ENCODE results near the gene CCDC89.

Gene CCDC89

DNA sequence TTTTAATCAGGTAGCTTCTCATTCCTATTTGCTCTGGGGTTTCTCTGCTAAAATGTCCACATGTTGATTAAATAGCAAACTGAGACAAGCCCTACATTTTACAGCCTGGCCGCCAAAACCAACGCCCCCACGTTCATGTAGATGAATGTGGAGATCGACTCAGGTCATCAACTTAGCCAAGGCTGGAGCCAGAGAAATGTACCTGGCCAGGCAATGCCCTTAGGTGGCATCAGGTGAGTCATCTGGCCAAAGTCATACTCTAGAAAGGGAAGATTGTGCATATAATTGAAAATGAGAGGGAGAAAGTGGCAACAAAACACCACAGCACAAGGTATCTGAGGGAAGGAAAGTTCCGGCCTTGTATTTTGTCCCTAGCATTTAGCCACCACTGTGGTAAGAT, 37.1 kb upstream of the CCDC89 start:
- Histone ChIP-seq H3K4me2 (ENCODE audit: low read length) (no peak overlapping the region), H3K23ac (ENCODE audit: low read length) (no peak overlapping the region), H3K79me1 (ENCODE audit: low read length) (no peaks in the 10 kb centered on the region), H3K4me3 (ENCODE audit: low read length) (no peak overlapping the region), H3K79me2 (ENCODE audit: control insufficient read depth, insufficient read depth, low read length) (no peaks in the 10 kb centered on the region), H2BK120ac (ENCODE audit: low read depth, low read length) (no peak overlapping the region), H3K56ac (ENCODE audit: low read length) (no peak overlapping the region), H2BK5ac (ENCODE audit: low read length) (no peak overlapping the region), H3K4ac (ENCODE audit: low read depth, low read length) (no peak overlapping the region), H3K27me3 (ENCODE audit: insufficient read depth, low read length, poor library complexity) (no peaks in the 10 kb centered on the region), H3K4me1 (ENCODE audit: control insufficient read depth, low read depth, low read length) (no peaks in the 10 kb centered on the region), H4K5ac (ENCODE audit: low read length) (no peak overlapping the region), H3K27ac (ENCODE audit: low read depth, low read length) (no peak overlapping the region), H4K8ac (ENCODE audit: low read depth, low read length) (no peak overlapping the region), H3K18ac (ENCODE audit: low read length) (no peak overlapping the region), H2BK15ac (replicated peaks; ENCODE audit: low read depth) (no peak overlapping the region), H3K9ac (ENCODE audit: low read length) (no peak overlapping the region), H2AK5ac (ENCODE audit: low read length) (no peak overlapping the region), H3K36me3 (ENCODE audit: control insufficient read depth, insufficient read depth, low read length) (no peaks in the 10 kb centered on the region)
- no CpG with 5 or more reads among the region's 5 CpGs for WGBS (ENCODE audit: extremely low coverage, insufficient coverage, low lambda C conversion rate)
- DNase-seq, result no peak

DNA sequence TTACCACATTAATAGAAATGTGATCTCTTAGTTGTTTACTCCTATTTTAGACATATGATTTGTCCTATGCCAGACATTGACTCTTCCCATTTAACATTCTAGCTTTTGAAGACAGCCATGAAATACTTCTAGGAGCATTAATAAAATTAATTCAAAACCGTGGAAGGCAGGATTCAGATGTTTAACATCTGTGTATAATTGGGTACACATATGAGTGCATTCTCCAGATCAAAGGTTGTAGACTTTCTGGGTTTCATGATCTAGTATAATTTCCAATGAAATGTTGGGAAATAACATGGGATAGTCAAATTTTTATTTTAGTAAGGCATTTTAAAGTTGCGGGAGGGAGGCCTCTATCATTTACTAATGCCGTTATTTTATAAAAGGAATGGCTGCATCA, 35.2 kb upstream of the CCDC89 start:
- no peak overlapping the region for H2BK5ac ChIP-seq (ENCODE audit: low read length)
- no CpG with 5 or more reads among the region's 3 CpGs for WGBS (ENCODE audit: extremely low coverage, insufficient coverage, low lambda C conversion rate)

DNA sequence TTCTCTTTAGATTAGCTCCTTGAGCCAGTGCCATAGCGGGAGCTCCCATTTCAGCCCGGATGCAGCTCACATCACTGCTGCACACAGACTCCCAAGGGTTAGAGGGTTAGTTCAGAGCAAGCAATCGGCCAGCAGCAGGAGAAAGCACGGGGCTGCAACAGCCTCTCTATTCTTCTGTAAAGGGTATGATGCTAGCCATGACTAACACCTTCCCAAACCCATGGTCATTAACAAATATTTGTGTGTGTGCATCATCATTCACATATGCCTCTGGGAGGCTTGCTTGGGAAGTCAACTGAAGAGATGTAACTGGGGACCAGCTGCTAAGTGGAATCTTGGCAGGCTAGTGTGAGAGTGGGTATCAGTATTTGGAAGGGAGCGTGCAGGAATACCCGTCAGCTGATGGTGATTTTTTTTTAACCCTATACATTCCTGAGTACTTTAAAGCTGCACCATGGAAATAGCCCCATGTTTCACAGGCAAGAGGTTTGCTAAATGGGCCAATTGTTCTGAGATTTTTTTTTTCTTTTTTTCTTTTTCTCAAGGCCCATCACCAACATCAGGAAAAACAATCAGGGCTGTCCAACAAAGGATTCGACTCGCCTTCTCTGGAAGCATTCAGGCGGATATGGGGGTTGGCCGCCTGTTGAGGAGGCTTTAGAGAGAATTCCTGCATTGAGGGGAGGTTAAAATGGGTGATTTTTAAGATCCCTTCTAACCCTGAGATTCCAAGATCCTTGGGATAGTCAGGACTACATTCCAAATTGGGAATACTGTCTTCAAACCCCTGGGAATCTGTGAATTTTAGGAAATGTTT, 33.2 kb upstream of the CCDC89 start:
- H3K23ac ChIP-seq (ENCODE audit: low read length), result no peak overlapping the region
- H2BK15ac ChIP-seq (replicated peaks; ENCODE audit: low read depth), result no peak overlapping the region
- no peak overlapping the region for H3K4me3 ChIP-seq (ENCODE audit: low read length)
- H3K4ac ChIP-seq (ENCODE audit: low read depth, low read length), result peak overlapping the region; percentile 25
- H3K4me2 ChIP-seq (ENCODE audit: low read length), result no peak overlapping the region
- H2BK120ac ChIP-seq (ENCODE audit: low read depth, low read length), result no peak overlapping the region
- no CpG with 5 or more reads among the region's 10 CpGs for WGBS (ENCODE audit: extremely low coverage, insufficient coverage, low lambda C conversion rate)
- H2AK5ac ChIP-seq (ENCODE audit: low read length), result no peak overlapping the region
- no peaks in the 10 kb centered on the region for H3K27me3 ChIP-seq (ENCODE audit: insufficient read depth, low read length, poor library complexity)
- H4K5ac ChIP-seq (ENCODE audit: low read length), result no peak overlapping the region
- peak overlapping the region; percentile 43 for H3K18ac ChIP-seq (ENCODE audit: low read length)
- H3K9ac ChIP-seq (ENCODE audit: low read length), result no peak overlapping the region
- H3K36me3 ChIP-seq (ENCODE audit: control insufficient read depth, insufficient read depth, low read length), result no peaks in the 10 kb centered on the region
- H3K79me1 ChIP-seq (ENCODE audit: low read length), result no peaks in the 10 kb centered on the region
- no peaks in the 10 kb centered on the region for H3K4me1 ChIP-seq (ENCODE audit: control insufficient read depth, low read depth, low read length)
- H2BK5ac ChIP-seq (ENCODE audit: low read length), result no peak overlapping the region
- H3K79me2 ChIP-seq (ENCODE audit: control insufficient read depth, insufficient read depth, low read length), result no peaks in the 10 kb centered on the region
- peak overlapping the region; percentile 40 for H3K27ac ChIP-seq (ENCODE audit: low read depth, low read length)
- no peak overlapping the region for H4K8ac ChIP-seq (ENCODE audit: low read depth, low read length)
- H3K56ac ChIP-seq (ENCODE audit: low read length), result peak overlapping the region; percentile 50
- peak; percentile 97 for DNase-seq

More for the DNA sequence above, 35.2 kb upstream of the CCDC89 start:
- no peaks in the 10 kb centered on the region for H3K27me3 ChIP-seq (ENCODE audit: insufficient read depth, low read length, poor library complexity)
- H3K23ac ChIP-seq (ENCODE audit: low read length), result no peak overlapping the region
- H2BK15ac ChIP-seq (replicated peaks; ENCODE audit: low read depth), result no peak overlapping the region
- no peak overlapping the region for H3K4me3 ChIP-seq (ENCODE audit: low read length)
- H3K4ac ChIP-seq (ENCODE audit: low read depth, low read length), result no peak overlapping the region
- H3K79me2 ChIP-seq (ENCODE audit: control insufficient read depth, insufficient read depth, low read length), result no peaks in the 10 kb centered on the region
- no peaks in the 10 kb centered on the region for H3K36me3 ChIP-seq (ENCODE audit: control insufficient read depth, insufficient read depth, low read length)
- no peak for DNase-seq
- H3K18ac ChIP-seq (ENCODE audit: low read length), result no peak overlapping the region
- no peak overlapping the region for H2BK120ac ChIP-seq (ENCODE audit: low read depth, low read length)
- no peak overlapping the region for H3K4me2 ChIP-seq (ENCODE audit: low read length)
- no peak overlapping the region for H2AK5ac ChIP-seq (ENCODE audit: low read length)
- H3K56ac ChIP-seq (ENCODE audit: low read length), result no peak overlapping the region
- no peaks in the 10 kb centered on the region for H3K79me1 ChIP-seq (ENCODE audit: low read length)
- H4K5ac ChIP-seq (ENCODE audit: low read length), result no peak overlapping the region
- no peak overlapping the region for H3K27ac ChIP-seq (ENCODE audit: low read depth, low read length)
- no peak overlapping the region for H3K9ac ChIP-seq (ENCODE audit: low read length)
- H3K4me1 ChIP-seq (ENCODE audit: control insufficient read depth, low read depth, low read length), result no peaks in the 10 kb centered on the region
- H4K8ac ChIP-seq (ENCODE audit: low read depth, low read length), result no peak overlapping the region

DNA sequence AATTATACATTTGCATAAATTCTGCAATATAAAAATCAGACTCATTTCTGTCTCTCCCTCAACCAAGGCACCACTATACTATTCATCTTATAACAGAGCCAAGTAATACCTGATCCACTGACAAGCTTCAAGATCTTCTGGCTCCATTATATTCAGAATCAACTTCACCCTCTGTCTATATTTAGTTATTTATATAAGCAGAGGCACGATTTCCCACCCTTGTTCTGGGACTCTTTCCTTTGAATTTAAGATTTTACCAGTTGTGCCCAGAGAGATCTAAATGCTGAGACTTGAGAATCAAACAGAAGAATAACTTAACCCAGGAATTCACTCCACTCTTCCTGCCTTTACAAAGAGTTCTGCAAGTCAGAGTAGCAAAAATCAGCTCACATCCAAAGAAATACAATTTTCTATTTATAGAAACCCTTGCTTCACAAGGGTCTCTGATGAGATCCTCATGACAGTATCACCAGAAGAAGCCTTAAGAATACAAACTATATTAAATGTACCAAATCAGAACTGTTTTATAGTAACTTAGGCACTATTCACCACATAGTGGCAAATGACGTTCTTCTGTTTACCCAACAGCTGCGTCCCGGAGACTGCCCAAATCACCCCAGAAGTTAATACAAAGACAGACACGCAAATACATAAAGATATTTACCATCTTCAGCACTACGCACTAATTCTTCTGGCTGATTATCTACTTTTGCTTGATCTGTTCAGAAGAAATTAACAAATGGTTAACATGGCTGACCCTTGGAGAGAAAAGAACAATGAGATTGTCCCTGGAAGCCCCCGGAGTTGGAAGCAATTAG, 32.3 kb upstream of the CCDC89 start:
- no peak overlapping the region for H3K4me2 ChIP-seq (ENCODE audit: low read length)
- no peaks in the 10 kb centered on the region for H3K79me2 ChIP-seq (ENCODE audit: control insufficient read depth, insufficient read depth, low read length)
- no peak overlapping the region for H2BK120ac ChIP-seq (ENCODE audit: low read depth, low read length)
- H3K36me3 ChIP-seq (ENCODE audit: control insufficient read depth, insufficient read depth, low read length), result no peaks in the 10 kb centered on the region
- H4K5ac ChIP-seq (ENCODE audit: low read length), result no peak overlapping the region
- DNase-seq, result no peak
- WGBS (ENCODE audit: extremely low coverage, insufficient coverage, low lambda C conversion rate), result no CpG with 5 or more reads among the region's 7 CpGs
- no peak overlapping the region for H4K8ac ChIP-seq (ENCODE audit: low read depth, low read length)
- no peaks in the 10 kb centered on the region for H3K27me3 ChIP-seq (ENCODE audit: insufficient read depth, low read length, poor library complexity)
- no peak overlapping the region for H3K4me3 ChIP-seq (ENCODE audit: low read length)
- H2BK5ac ChIP-seq (ENCODE audit: low read length), result no peak overlapping the region
- peak overlapping the region; percentile 96 for H2BK15ac ChIP-seq (replicated peaks; ENCODE audit: low read depth)
- no peaks in the 10 kb centered on the region for H3K79me1 ChIP-seq (ENCODE audit: low read length)
- H3K56ac ChIP-seq (ENCODE audit: low read length), result no peak overlapping the region
- H3K23ac ChIP-seq (ENCODE audit: low read length), result no peak overlapping the region
- no peak overlapping the region for H3K9ac ChIP-seq (ENCODE audit: low read length)
- no peaks in the 10 kb centered on the region for H3K4me1 ChIP-seq (ENCODE audit: control insufficient read depth, low read depth, low read length)
- H2AK5ac ChIP-seq (ENCODE audit: low read length), result no peak overlapping the region
- H3K4ac ChIP-seq (ENCODE audit: low read depth, low read length), result peak overlapping the region; percentile 25
- peak overlapping the region; percentile 40 for H3K27ac ChIP-seq (ENCODE audit: low read depth, low read length)
- peak overlapping the region; percentile 43 for H3K18ac ChIP-seq (ENCODE audit: low read length)

DNA sequence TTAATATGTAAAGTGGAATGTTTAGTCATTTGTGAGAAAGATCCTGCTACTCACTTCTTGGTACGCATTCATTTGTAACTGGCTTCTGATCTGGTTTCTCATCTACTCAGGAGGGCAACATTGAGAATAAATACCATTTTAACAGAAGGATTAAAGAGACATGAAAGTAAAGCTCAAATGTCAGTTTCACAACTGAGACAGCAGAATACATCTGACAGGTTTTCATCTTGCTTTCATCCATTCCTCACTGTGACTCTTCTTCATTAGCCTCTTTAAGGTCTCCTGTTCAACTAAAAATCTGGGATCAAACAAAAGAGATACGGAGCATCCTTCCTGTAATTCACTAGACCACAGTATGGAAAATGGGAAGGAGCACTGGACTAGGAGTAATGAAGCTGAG, 31.4 kb upstream of the CCDC89 start:
- Histone ChIP-seq H3K18ac (ENCODE audit: low read length) (no peak overlapping the region), H2BK15ac (replicated peaks; ENCODE audit: low read depth) (no peak overlapping the region), H3K4me2 (ENCODE audit: low read length) (no peak overlapping the region), H3K79me2 (ENCODE audit: control insufficient read depth, insufficient read depth, low read length) (no peaks in the 10 kb centered on the region), H4K5ac (ENCODE audit: low read length) (no peak overlapping the region), H3K56ac (ENCODE audit: low read length) (no peak overlapping the region), H3K23ac (ENCODE audit: low read length) (no peak overlapping the region), H3K9ac (ENCODE audit: low read length) (no peak overlapping the region), H3K79me1 (ENCODE audit: low read length) (no peaks in the 10 kb centered on the region), H2AK5ac (ENCODE audit: low read length) (no peak overlapping the region), H3K36me3 (ENCODE audit: control insufficient read depth, insufficient read depth, low read length) (no peaks in the 10 kb centered on the region), H2BK120ac (ENCODE audit: low read depth, low read length) (no peak overlapping the region), H3K27me3 (ENCODE audit: insufficient read depth, low read length, poor library complexity) (no peaks in the 10 kb centered on the region), H3K27ac (ENCODE audit: low read depth, low read length) (no peak overlapping the region), H3K4ac (ENCODE audit: low read depth, low read length) (no peak overlapping the region), H2BK5ac (ENCODE audit: low read length) (no peak overlapping the region), H4K8ac (ENCODE audit: low read depth, low read length) (no peak overlapping the region), H3K4me3 (ENCODE audit: low read length) (no peak overlapping the region), H3K4me1 (ENCODE audit: control insufficient read depth, low read depth, low read length) (no peaks in the 10 kb centered on the region)
- WGBS (ENCODE audit: extremely low coverage, insufficient coverage, low lambda C conversion rate), result no CpG with 5 or more reads among the region's 2 CpGs
- no peak for DNase-seq

All from mesendoderm (in vitro differentiated cells).